Measurements from ENCODE around the gene DNM2.

DNA sequence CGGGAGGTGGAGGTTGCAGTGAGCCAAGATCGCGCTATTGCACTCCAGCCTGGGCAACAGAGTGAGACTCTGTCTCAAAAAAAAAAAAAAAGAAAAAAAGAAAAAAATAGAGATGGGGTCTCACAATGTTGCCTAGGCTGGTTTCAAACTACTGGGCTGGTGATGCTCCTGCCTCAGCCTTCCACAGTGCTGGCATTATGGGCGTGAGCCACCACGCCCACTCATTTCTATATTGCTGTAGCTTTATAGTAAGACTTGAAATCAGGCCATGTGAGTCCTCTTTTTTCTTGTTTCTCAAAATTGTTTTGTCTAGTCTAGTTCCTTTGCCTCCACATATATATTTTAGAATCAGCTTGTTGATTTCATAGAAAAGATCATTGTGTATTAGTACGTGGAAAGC is 18.3 kb downstream of the DNM2 start:
- TF ChIP-seq ZNF263 (CRISPR knock-in tag; IDR thresholded peaks at IDR 0.05; ENCODE audit: borderline replicate concordance) (no peak), EZH2 (IDR thresholded peaks at IDR 0.05; ENCODE audit: borderline replicate concordance, low read depth, low read length) (no peak), POLR2A (conservative IDR thresholded peaks at IDR 0.05) (no peak), TOE1 (IDR thresholded peaks at IDR 0.05; ENCODE audit: borderline replicate concordance) (no peak), TOE1 (CRISPR knock-in tag; IDR thresholded peaks at IDR 0.05; ENCODE audit: borderline replicate concordance, low read depth) (no peak), FOXK2 (conservative IDR thresholded peaks at IDR 0.05 in 1 of 2, IDR thresholded peaks at IDR 0.05 in 1 of 2; ENCODE audit: low read depth in 2 of 2) (no peak), NR2F6 (CRISPR knock-in tag; IDR thresholded peaks at IDR 0.05) (no peak), MAFF (IDR thresholded peaks at IDR 0.05; ENCODE audit: low read length) (no peak), CHD2 (IDR thresholded peaks at IDR 0.05; ENCODE audit: low read depth, low read length) (no peak), ZKSCAN3 (CRISPR knock-in tag; IDR thresholded peaks at IDR 0.05) (no peak), ZEB2 (IDR thresholded peaks at IDR 0.05) (no peak), KDM5B (IDR thresholded peaks at IDR 0.05; ENCODE audit: insufficient replicate concordance, low read depth, low read length) (no peak), EP300 (IDR thresholded peaks at IDR 0.05; ENCODE audit: low read length) (no peak)
- TF ChIP-seq, protein P1, sequence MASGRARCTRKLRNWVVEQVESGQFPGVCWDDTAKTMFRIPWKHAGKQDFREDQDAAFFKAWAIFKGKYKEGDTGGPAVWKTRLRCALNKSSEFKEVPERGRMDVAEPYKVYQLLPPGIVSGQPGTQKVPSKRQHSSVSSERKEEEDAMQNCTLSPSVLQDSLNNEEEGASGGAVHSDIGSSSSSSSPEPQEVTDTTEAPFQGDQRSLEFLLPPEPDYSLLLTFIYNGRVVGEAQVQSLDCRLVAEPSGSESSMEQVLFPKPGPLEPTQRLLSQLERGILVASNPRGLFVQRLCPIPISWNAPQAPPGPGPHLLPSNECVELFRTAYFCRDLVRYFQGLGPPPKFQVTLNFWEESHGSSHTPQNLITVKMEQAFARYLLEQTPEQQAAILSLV (tag; IDR thresholded peaks at IDR 0.05) = no peak
- TF ChIP-seq, protein P2, sequence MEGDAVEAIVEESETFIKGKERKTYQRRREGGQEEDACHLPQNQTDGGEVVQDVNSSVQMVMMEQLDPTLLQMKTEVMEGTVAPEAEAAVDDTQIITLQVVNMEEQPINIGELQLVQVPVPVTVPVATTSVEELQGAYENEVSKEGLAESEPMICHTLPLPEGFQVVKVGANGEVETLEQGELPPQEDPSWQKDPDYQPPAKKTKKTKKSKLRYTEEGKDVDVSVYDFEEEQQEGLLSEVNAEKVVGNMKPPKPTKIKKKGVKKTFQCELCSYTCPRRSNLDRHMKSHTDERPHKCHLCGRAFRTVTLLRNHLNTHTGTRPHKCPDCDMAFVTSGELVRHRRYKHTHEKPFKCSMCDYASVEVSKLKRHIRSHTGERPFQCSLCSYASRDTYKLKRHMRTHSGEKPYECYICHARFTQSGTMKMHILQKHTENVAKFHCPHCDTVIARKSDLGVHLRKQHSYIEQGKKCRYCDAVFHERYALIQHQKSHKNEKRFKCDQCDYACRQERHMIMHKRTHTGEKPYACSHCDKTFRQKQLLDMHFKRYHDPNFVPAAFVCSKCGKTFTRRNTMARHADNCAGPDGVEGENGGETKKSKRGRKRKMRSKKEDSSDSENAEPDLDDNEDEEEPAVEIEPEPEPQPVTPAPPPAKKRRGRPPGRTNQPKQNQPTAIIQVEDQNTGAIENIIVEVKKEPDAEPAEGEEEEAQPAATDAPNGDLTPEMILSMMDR (IDR thresholded peaks at IDR 0.05 in 2 of 3, conservative IDR thresholded peaks at IDR 0.05 in 1 of 3; ENCODE audit: insufficient read depth in 2 of 3, low read depth in 1 of 3, low read length in 3 of 3) = no peak
